GM18508 (cell line): ENCODE measurements around the gene ZNF567.
"Not testable (repeated sequence)": the region's sequence is repeated elsewhere in the genome, so short reads cannot be mapped to it uniquely, and the experiment has no call there.

Experiments used
- ATAC-seq: cut with Tn5 transposase; IDR thresholded peaks from one replicate; pipeline ENCODE4 v1.9.1; 2021; ENCODE audit warnings: moderate number of reproducible peaks; ENCODE audit not compliant: insufficient read depth, unreplicated experiment

Gene ZNF567

GRCh38 chr19:36687214-36688056, at the start of gene ZNF567:
ZNF567 (plus strand) TSS chr19:36687612; CDS start chr19:36694868, 7,256 bp downstream.
- peak; percentile 60 for ATAC-seq

- no peak for ATAC-seq
These were observed 48.4 kb upstream of the ZNF567 start for GRCh38 chr19:36638862-36639510.

DNA sequence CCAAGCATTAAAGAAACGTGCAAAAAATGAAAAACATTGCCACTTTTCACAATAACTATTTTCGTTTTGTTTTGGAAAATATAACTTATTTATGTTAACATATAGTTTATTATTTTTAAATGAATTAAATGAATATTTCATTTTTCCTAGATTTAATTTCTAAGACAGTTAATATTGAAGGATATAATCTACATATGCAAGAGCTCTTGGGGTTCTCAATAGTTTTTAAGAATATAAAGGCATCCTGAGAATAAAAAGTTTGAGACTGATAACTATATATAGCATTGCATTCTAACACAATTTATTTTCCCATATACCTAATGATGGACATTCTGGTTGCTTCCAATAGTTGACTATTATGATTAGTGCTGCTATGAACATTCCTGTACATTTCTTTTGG, 40.7 kb upstream of the ZNF567 start:
- no peak for ATAC-seq

DNA sequence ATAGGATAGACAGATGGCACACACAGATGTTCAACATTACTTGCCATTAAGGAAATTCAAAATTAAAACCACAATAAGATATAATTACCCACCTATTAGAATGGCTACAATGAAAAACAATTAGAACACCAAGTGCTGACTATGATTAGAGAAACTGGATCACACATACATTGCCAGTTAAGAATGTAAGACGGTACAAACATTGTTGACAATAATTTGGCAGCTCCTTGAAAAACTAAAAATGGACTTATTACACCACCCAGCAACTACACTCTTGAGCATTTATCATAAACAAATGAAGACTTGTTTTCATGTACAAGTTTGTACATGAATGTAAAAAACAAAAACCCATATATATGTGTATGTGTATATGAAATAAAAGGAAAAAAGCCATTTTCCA, 34.5 kb upstream of the ZNF567 start:
- no peak for ATAC-seq

GRCh38 chr19:36665832-36666231, 21.6 kb upstream of the ZNF567 start:
- no peak for ATAC-seq

DNA sequence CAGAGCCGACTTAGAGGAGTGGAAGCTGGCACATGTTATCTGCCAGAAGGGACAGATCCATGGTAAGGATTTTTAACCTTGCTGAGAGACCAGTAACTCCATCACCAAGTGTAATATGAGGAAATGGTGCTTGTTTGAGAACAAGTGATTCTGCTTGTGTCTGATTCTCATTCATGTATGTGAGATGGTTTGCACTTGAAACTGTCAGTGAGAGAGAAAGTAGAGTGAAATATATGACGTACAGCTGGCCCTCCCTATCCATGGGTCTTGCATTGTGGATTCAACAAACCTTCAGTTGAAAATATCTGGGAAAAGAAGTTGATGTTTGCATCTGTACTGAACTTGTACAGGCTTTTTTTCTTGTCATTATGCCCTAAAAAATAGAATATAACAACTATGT, 18.8 kb upstream of the ZNF567 start:
- ATAC-seq = no peak

DNA sequence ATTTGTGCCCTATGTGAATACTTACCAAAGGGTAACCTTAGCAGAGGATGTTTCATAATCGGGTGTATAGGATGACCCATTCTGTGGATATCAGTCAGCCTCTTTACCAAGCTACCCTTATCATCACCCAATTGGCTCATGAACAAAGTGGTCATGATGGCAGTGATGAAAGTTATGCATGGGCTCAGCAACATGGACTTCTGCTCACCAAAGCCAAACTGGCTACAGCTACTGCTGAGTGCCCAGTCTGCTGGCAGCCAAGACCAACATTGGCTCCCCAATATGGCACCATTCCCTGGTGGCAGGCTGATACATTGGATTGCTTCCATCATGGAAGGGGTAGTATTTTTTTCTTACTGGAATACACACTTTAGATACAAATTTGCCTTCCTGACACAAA, 15.0 kb upstream of the ZNF567 start:
- no peak for ATAC-seq

- no peak for ATAC-seq
These were observed 13.2 kb upstream of the ZNF567 start for GRCh38 chr19:36674201-36674600.

DNA sequence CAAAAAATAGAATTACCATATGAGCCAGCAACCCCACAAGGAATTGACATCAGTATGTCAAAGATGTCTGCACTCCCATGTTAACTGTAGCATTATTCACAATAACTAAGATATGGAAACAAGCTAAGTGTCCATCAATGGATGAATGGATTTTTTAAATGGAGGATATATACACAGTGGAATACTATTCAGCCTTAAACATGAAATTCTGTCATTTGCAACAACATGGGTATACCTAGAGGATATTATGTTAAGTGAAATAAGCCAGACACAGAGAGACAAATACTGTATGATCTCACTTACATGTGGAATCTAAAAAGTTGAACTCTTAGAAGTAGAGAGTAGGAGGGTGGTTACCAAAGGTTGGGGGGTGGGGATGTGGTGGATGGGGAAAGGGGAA, 8.0 kb upstream of the ZNF567 start:
- no peak for ATAC-seq

GRCh38 chr19:36685835-36686234, 1.6 kb upstream of the ZNF567 start:
- ATAC-seq = no peak

DNA sequence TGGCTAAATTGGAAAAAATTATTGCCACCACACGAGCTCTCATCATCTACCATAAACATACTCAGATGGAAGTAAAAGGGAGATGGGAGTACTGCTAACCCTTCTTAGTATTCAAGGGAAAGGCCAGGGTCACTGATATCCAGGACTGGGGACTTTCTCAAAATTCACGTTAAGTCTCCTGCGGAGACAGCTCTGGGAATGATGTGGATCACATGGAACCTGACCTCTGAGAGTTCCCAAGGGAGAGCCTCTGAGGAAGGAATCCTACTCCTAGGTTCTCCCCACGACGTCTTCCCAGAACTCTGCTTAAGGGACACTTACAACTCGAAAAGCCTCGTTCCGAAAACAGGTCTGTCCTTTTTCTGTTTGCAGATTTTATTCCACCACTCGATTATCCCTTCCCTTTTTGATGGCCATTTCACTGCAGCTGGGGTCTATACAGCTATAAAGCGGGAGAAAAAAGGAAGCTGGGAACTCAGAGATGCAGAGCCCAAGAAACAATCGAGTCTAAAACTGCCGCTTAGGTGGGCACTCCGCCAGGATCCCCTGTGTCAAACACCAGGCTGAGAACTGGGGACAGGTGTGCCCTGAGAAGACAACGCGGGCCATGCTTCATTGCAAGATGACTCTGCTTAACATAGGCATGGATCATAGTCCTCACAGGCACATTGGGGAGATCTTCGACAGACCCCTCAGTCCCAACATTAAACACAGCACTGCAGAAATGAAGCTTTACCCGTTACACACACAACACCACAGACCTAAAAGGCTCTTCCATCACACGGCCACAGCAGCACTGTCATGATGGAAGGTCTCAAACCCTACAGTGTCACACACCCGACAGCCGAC, 823 bp upstream of the ZNF567 start:
- no peak for ATAC-seq

DNA sequence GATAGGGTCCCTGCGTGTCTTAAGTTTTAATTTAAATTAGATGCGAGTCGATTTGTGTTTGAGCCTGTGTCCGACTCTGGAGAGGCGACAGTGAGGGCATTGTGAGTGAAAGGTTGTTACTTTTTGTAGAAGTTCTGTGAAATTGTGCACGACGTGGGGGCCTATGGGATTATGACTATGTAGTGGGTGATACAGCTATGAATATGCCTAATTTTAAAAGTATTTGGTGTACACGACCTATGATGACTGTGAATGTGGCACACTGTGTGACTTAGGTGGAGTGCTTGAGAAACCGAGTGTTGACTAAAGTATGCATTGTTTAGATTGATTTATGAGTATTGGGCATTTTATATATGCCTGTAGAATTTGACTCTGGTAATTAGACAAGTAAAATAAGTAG, 646 bp downstream of the ZNF567 start:
- ATAC-seq = no peak

GRCh38 chr19:36707134-36707533, 19.7 kb downstream of the ZNF567 start:
- no peak for ATAC-seq

- ATAC-seq = no peak
These were observed 22.0 kb downstream of the ZNF567 start for GRCh38 chr19:36709423-36709822.

GRCh38 chr19:36719687-36720556, 32.5 kb downstream of the ZNF567 start:
- ATAC-seq = no peak

- ATAC-seq = not testable (repeated sequence)
These were observed 48.8 kb downstream of the ZNF567 start for GRCh38 chr19:36736166-36736565.

DNA sequence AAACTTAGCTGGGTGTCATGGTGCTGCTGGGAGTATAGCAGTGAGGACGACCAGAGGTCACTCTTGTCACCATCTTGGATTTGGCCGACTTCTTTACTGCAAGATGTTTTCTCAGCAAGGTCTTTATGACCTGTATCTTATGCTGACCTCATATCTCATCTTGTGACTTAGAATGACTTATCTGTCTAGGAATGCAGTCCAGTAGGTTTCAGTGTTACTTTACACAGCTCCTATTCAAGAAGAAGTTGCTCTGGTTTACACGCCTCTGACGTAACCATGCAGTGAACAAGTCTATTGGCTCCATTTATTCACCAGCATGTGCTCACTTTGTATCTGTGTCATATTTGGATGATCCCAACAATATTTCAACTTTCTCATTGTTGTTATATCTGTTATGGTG, 58.5 kb downstream of the ZNF567 start:
- ATAC-seq = no peak

GRCh38 chr19:36747750-36748149, 60.3 kb downstream of the ZNF567 start:
- no peak for ATAC-seq

DNA sequence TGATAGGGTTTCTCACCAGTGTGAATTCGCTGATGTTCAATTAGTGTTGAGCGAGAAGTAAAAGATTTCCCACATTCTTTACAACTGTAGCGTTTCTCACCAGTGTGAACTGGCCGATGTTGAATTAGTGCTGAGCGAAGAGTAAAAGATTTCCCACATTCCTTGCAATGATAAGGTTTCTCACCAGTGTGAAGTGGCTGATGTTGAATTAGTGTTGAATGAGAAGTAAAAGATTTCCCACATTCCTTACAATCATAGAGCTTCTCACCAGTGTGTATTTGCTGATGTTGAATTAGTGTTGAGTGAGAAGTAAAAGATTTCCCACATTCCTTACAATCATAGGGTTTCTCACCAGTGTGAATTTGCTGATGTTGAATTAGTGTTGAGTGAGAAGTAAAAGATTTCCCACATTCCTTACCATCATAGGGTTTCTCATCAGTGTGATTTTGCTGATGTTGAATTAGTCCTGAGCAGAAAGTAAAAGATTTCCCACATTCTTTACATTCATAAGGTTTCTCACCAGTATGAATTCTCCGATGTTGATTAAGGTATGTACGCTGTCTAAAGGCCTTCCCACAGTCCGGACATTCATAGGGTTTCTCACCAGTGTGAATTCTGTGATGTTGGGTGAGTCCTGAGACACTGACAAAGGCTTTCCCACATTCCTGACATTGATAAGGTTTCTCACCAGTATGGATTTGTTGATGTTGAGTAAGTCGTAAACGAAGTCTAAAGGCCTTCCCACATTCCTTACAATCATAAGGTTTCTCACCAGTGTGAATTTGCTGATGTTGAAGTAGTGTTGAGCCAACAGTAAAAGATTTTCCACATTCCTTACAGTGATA, 61.2 kb downstream of the ZNF567 start:
- no peak for ATAC-seq
